ENCODE results near the gene TMEM98.

DNA sequence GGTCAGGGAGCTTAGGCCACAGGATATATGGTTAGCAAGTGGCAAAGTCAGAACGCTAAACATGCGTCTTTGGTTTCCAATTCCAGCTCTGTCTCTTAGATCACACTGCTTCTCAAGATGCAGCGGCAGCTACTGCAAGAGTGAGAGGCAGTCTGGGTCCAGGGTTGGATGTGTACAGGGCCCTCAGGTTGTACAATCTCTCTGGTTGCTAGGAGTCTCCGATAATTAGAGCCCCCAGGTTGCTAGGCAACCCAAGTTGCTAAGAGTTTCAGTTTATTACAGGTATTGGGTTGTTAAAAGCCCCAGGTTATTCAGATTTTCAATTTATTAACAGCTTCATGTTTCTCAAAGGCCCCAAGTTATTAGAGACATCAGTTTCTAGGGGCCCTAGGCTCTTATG lies 48.2 kb downstream of the TMEM98 start:
- no peak for TF ChIP-seq POLR2A (IDR thresholded peaks at IDR 0.05)
- TF ChIP-seq CTCF (IDR thresholded peaks at IDR 0.05), result no peak

Measured in ovary (tissue), 3 donors.